ENCODE measurements around the gene SERPINB1.

DNA sequence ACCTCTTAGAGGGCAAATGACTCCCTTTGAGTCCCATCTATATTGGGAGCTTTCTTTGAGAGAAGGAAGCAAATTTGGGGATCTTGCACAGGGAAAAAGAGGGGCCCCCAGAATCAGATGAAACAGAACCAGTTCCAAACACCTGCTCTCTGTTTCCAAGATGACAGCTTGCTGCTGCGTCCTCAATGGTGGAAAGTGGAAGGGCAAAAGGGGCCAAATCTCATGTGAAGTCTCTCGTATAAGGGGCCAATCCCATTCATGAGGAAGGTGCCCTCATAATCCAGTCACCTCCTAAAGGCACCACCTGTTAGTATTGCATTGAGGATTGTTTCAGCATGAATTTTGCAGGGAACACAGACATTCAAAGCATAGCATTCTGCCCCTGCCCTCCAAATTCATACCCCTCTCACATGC is 483 bp upstream of the SERPINB1 start:
- TF ChIP-seq, protein P1, sequence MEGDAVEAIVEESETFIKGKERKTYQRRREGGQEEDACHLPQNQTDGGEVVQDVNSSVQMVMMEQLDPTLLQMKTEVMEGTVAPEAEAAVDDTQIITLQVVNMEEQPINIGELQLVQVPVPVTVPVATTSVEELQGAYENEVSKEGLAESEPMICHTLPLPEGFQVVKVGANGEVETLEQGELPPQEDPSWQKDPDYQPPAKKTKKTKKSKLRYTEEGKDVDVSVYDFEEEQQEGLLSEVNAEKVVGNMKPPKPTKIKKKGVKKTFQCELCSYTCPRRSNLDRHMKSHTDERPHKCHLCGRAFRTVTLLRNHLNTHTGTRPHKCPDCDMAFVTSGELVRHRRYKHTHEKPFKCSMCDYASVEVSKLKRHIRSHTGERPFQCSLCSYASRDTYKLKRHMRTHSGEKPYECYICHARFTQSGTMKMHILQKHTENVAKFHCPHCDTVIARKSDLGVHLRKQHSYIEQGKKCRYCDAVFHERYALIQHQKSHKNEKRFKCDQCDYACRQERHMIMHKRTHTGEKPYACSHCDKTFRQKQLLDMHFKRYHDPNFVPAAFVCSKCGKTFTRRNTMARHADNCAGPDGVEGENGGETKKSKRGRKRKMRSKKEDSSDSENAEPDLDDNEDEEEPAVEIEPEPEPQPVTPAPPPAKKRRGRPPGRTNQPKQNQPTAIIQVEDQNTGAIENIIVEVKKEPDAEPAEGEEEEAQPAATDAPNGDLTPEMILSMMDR (IDR thresholded peaks at IDR 0.05): no peak
- TF ChIP-seq POLR2A (IDR thresholded peaks at IDR 0.05) (no peak), EP300 (IDR thresholded peaks at IDR 0.05) (no peak)

Data from tibial nerve (tissue), 4 donors.